SK-N-SH treated with all-trans-retinoic acid at 6 μM for 48 hours (cell line): ENCODE data around the gene MGLL.

Experiments
- ATAC-seq: fragments of 200-7000 bp; cut with Tn5 transposase; 3 replicates; pipeline ENCODE4 v1.9.1; 2020; ENCODE audit warnings: mild to moderate bottlenecking, moderate library complexity
- CSDC2 ChIP-seq: fragments of 250-450 bp; sonication (Bioruptor Pico); IDR thresholded peaks from 2 replicates; pipeline ENCODE4 v1.5.0; 2020; ENCODE audit warnings: mild to moderate bottlenecking, moderate library complexity
- ESRRG ChIP-seq: fragments of 250-450 bp; sonication (Bioruptor Pico); IDR thresholded peaks from 2 replicates; pipeline ENCODE4 v1.6.1; 2021; ENCODE audit warnings: mild to moderate bottlenecking
- GLIS3 ChIP-seq: fragments of 250-450 bp; sonication (Bioruptor Pico); IDR thresholded peaks from 2 replicates; pipeline ENCODE4 v1.5.0; 2020; ENCODE audit warnings: mild to moderate bottlenecking, moderate library complexity
- ISL1 ChIP-seq: fragments of 250-450 bp; sonication (Bioruptor Pico); IDR thresholded peaks from 2 replicates; pipeline ENCODE4 v2.1.2; 2022; ENCODE audit warnings: mild to moderate bottlenecking, moderate library complexity
- OSR1 ChIP-seq: fragments of 250-450 bp; sonication (Bioruptor Pico); IDR thresholded peaks from 2 replicates; pipeline ENCODE4 v1.8.0; 2022; ENCODE audit warnings: moderate library complexity, mild to moderate bottlenecking, inconsistent platforms
- PPARA ChIP-seq: fragments of 250-450 bp; sonication (Bioruptor Pico); IDR thresholded peaks from 2 replicates; pipeline ENCODE4 v1.5.0; 2020; ENCODE audit warnings: mild to moderate bottlenecking, borderline replicate concordance
- RARB ChIP-seq: fragments of 250-450 bp; sonication (Bioruptor Pico); IDR thresholded peaks from 2 replicates; pipeline ENCODE4 v1.8.0; 2021; ENCODE audit warnings: mild to moderate bottlenecking, moderate library complexity
- SNAI2 ChIP-seq: fragments of 250-450 bp; sonication (Bioruptor Pico); IDR thresholded peaks from 2 replicates; pipeline ENCODE4 v1.5.0; 2020; ENCODE audit warnings: mild to moderate bottlenecking, moderate library complexity
- TCF4 ChIP-seq: fragments of 250-450 bp; sonication (Bioruptor Pico); IDR thresholded peaks from 2 replicates; pipeline ENCODE4 v1.8.0; 2021; ENCODE audit warnings: mild to moderate bottlenecking, moderate library complexity, borderline replicate concordance
- ZC3H10 ChIP-seq: fragments of 250-450 bp; sonication (Bioruptor Pico); IDR thresholded peaks from 2 replicates; pipeline ENCODE4 v1.5.1; 2021; ENCODE audit warnings: mild to moderate bottlenecking, moderate library complexity
- ZFP3 ChIP-seq: fragments of 250-450 bp; sonication (Bioruptor Pico); IDR thresholded peaks from 2 replicates; pipeline ENCODE4 v1.5.0; 2020; ENCODE audit warnings: mild to moderate bottlenecking, moderate library complexity
- ZFP30 ChIP-seq: fragments of 450-650 bp; formaldehyde crosslinking; IDR thresholded peaks from 2 replicates; pipeline ENCODE4 v1.5.0; 2022; ENCODE audit warnings: mild to moderate bottlenecking, moderate library complexity
- ZNF565 ChIP-seq: fragments of 450-650 bp; formaldehyde crosslinking; conservative IDR thresholded peaks from 2 replicates; pipeline ENCODE4 v1.5.0; 2020; ENCODE audit warnings: low read depth, mild to moderate bottlenecking, moderate library complexity
- ZNF8 ChIP-seq: fragments of 450-650 bp; formaldehyde crosslinking; IDR thresholded peaks from 2 replicates; pipeline ENCODE4 v1.5.0; 2020; ENCODE audit warnings: mild to moderate bottlenecking, moderate library complexity
- TF ChIP-seq, protein P1 (sequence below): fragments of 250-450 bp; sonication (Bioruptor Pico); IDR thresholded peaks from 2 replicates; pipeline ENCODE4 v1.5.1; 2021; ENCODE audit warnings: mild to moderate bottlenecking, moderate library complexity
- TF ChIP-seq, protein P2 (sequence below): fragments of 250-450 bp; sonication (Bioruptor Pico); IDR thresholded peaks from 2 replicates; pipeline ENCODE4 v1.8.0; 2021; ENCODE audit warnings: low read depth, mild to moderate bottlenecking, moderate library complexity, borderline replicate concordance
- TF ChIP-seq, protein P3 (sequence below): fragments of 250-450 bp; sonication (Bioruptor Pico); IDR thresholded peaks from 2 replicates; pipeline ENCODE4 v1.8.0; 2020; ENCODE audit warnings: mild to moderate bottlenecking, moderate library complexity, borderline replicate concordance
- TF ChIP-seq, protein P4 (sequence below): fragments of 250-450 bp; sonication (Bioruptor Pico); IDR thresholded peaks from 2 replicates; pipeline ENCODE4 v1.5.0; 2020; ENCODE audit warnings: mild to moderate bottlenecking, moderate library complexity
- TF ChIP-seq, protein P5 (sequence below): fragments of 250-450 bp; sonication (Bioruptor Pico); IDR thresholded peaks from 2 replicates; pipeline ENCODE4 v1.5.1; 2020; ENCODE audit warnings: low read depth, mild to moderate bottlenecking, moderate library complexity

Gene MGLL

DNA sequence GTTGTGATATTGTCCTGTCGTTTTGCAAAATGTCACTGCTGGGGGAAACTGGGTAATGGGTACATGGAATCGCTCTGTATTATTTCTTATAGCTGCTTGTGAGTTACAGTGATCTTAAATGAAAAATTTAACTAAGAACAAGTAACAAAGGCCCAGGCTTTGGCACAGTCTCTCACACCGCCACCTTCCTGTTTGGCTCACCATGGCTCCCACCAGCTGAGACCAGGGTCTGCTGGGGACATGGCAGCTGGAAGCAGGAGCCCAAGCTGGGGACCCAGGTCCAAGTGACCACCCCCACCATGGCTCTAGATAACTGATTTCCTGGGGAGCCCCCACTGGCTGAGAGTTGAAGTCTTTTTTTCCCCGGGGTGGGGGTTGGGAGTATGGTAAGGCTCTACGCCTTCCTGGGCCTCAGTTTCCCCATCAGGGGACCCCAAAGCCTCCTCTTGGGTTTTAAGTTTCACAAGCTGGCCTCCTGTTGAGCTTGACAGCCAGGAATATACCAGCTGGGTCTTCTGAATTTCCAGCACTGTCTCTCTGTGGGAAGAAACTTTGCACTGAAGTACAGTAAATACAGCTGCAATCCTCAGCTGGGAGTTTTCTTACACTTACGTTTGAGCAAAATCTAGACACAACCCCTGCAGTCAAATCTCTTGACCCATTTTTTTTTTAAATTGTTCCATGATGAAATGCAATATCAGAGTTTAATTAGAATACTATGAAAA is 123.5 kb downstream of the MGLL start (continued):
- TF ChIP-seq, protein P1, sequence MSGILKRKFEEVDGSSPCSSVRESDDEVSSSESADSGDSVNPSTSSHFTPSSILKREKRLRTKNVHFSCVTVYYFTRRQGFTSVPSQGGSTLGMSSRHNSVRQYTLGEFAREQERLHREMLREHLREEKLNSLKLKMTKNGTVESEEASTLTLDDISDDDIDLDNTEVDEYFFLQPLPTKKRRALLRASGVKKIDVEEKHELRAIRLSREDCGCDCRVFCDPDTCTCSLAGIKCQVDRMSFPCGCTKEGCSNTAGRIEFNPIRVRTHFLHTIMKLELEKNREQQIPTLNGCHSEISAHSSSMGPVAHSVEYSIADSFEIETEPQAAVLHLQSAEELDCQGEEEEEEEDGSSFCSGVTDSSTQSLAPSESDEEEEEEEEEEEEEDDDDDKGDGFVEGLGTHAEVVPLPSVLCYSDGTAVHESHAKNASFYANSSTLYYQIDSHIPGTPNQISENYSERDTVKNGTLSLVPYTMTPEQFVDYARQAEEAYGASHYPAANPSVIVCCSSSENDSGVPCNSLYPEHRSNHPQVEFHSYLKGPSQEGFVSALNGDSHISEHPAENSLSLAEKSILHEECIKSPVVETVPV (CRISPR knock-in tag): no peak
- no peak for TF ChIP-seq OSR1 (CRISPR knock-in tag)
- TF ChIP-seq ZNF565: no peak

DNA sequence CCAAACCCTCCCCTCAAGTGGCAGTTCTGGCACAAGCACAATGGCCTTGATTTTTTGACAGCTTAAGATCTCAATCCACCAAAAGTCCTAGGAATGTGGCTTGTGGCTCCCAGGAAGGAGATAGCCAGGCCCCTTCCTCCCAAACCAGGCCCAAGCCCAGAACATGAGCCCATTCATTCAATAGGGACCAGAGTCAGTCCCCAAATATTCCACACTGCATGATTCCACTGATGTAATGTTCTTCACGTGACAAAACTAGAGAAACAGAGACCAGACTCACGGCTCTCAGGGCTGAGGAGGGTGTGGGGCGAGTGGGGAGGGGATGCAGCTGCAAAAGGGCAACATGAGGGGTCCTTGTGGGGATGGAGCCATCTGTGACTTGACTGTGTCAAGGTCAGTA is 124.0 kb downstream of the MGLL start:
- ATAC-seq: no peak
- TF ChIP-seq ISL1 (no peak), CSDC2 (CRISPR knock-in tag) (no peak), ZFP30 (CRISPR knock-in tag) (no peak), TCF4 (CRISPR knock-in tag) (no peak), RARB (CRISPR knock-in tag) (no peak), ESRRG (CRISPR knock-in tag) (no peak), OSR1 (CRISPR knock-in tag) (no peak), ZC3H10 (no peak), SNAI2 (CRISPR knock-in tag) (no peak), GLIS3 (CRISPR knock-in tag) (no peak), ZNF8 (CRISPR knock-in tag) (no peak), PPARA (CRISPR knock-in tag) (no peak)
- TF ChIP-seq, protein P2, sequence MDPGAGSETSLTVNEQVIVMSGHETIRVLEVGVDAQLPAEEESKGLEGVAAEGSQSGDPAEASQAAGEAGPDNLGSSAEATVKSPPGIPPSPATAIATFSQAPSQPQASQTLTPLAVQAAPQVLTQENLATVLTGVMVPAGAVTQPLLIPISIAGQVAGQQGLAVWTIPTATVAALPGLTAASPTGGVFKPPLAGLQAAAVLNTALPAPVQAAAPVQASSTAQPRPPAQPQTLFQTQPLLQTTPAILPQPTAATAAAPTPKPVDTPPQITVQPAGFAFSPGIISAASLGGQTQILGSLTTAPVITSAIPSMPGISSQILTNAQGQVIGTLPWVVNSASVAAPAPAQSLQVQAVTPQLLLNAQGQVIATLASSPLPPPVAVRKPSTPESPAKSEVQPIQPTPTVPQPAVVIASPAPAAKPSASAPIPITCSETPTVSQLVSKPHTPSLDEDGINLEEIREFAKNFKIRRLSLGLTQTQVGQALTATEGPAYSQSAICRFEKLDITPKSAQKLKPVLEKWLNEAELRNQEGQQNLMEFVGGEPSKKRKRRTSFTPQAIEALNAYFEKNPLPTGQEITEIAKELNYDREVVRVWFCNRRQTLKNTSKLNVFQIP (CRISPR knock-in tag): no peak
- TF ChIP-seq, protein P3, sequence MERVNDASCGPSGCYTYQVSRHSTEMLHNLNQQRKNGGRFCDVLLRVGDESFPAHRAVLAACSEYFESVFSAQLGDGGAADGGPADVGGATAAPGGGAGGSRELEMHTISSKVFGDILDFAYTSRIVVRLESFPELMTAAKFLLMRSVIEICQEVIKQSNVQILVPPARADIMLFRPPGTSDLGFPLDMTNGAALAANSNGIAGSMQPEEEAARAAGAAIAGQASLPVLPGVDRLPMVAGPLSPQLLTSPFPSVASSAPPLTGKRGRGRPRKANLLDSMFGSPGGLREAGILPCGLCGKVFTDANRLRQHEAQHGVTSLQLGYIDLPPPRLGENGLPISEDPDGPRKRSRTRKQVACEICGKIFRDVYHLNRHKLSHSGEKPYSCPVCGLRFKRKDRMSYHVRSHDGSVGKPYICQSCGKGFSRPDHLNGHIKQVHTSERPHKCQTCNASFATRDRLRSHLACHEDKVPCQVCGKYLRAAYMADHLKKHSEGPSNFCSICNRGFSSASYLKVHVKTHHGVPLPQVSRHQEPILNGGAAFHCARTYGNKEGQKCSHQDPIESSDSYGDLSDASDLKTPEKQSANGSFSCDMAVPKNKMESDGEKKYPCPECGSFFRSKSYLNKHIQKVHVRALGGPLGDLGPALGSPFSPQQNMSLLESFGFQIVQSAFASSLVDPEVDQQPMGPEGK (CRISPR knock-in tag): no peak
- TF ChIP-seq, protein P4, sequence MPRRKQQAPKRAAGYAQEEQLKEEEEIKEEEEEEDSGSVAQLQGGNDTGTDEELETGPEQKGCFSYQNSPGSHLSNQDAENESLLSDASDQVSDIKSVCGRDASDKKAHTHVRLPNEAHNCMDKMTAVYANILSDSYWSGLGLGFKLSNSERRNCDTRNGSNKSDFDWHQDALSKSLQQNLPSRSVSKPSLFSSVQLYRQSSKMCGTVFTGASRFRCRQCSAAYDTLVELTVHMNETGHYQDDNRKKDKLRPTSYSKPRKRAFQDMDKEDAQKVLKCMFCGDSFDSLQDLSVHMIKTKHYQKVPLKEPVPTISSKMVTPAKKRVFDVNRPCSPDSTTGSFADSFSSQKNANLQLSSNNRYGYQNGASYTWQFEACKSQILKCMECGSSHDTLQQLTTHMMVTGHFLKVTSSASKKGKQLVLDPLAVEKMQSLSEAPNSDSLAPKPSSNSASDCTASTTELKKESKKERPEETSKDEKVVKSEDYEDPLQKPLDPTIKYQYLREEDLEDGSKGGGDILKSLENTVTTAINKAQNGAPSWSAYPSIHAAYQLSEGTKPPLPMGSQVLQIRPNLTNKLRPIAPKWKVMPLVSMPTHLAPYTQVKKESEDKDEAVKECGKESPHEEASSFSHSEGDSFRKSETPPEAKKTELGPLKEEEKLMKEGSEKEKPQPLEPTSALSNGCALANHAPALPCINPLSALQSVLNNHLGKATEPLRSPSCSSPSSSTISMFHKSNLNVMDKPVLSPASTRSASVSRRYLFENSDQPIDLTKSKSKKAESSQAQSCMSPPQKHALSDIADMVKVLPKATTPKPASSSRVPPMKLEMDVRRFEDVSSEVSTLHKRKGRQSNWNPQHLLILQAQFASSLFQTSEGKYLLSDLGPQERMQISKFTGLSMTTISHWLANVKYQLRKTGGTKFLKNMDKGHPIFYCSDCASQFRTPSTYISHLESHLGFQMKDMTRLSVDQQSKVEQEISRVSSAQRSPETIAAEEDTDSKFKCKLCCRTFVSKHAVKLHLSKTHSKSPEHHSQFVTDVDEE (CRISPR knock-in tag): no peak
- TF ChIP-seq, protein P1 (CRISPR knock-in tag): no peak
- TF ChIP-seq, protein P5, sequence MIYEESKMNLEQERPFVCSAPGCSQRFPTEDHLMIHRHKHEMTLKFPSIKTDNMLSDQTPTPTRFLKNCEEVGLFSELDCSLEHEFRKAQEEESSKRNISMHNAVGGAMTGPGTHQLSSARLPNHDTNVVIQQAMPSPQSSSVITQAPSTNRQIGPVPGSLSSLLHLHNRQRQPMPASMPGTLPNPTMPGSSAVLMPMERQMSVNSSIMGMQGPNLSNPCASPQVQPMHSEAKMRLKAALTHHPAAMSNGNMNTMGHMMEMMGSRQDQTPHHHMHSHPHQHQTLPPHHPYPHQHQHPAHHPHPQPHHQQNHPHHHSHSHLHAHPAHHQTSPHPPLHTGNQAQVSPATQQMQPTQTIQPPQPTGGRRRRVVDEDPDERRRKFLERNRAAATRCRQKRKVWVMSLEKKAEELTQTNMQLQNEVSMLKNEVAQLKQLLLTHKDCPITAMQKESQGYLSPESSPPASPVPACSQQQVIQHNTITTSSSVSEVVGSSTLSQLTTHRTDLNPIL (CRISPR knock-in tag): no peak

DNA sequence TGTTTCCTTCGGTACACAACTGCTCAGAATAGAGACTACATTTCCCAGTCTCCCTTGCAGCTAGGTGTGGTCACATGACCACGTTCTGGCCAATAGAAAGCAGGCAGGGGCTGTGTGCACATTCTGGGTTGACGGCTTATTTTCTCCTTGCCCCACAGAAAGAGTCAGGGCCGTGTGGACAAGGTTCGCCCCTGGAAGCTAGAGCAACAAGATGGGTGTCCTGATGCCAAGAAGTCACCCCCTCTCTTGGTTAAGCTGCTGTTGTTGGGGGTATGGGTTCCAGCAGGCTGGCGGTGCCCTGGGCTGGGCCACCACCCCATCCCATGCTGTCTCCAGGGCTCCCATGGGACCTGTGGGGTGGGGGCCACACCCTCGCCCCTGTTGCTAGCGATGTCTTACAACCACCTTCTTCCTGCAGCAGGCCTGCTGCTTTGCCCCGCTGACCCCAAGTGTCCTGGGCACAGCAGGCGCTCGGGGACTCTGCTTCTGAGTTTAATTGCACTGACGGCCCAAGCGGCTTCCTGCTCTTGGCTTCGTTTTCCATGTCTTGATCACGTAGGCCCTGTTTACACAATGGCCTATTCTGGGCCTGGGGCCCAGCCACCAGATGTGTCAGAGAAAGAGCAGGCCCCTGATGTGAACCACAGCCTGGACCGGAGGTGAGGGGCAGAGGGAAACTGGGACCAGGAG is 124.6 kb downstream of the MGLL start:
- TF ChIP-seq, protein P5 (CRISPR knock-in tag): no peak
- TF ChIP-seq PPARA (CRISPR knock-in tag): no peak
- TF ChIP-seq ESRRG (CRISPR knock-in tag): no peak
- TF ChIP-seq, protein P1 (CRISPR knock-in tag): no peak
- no peak for TF ChIP-seq SNAI2 (CRISPR knock-in tag)
- TF ChIP-seq GLIS3 (CRISPR knock-in tag): no peak
- no peak for TF ChIP-seq CSDC2 (CRISPR knock-in tag)
- TF ChIP-seq, protein P2 (CRISPR knock-in tag): no peak
- TF ChIP-seq ZFP3 (CRISPR knock-in tag): no peak
- peak; percentile 91 for ATAC-seq
